PC-3 (cell line): ENCODE data around the gene RBPJ. TPM values are rescaled to one million over a fixed set of nuclear protein-coding genes. Genes with fewer than 3 reads are reported as not detected.

ENCODE experiments used
- ATAC-seq: fragments of 200-7000 bp; cut with Tn5 transposase; 2 replicates; pipeline ENCODE4 v1.9.1; 2020; ENCODE audit warnings: mild to moderate bottlenecking, moderate library complexity
- BruUV-seq: library from RNA; stranded (reverse); fragments of 400-500 nt; replicated peaks from 2 replicates; lab custom pipeline; 2021; lab: Mats Ljungman, UMichigan
- CTCF ChIA-PET: fragments of 300-600 bp; sonication (Branson Sonifier 250); formaldehyde crosslinking; loops from one replicate; lab custom pipeline; 2022; ENCODE audit warnings: antibody characterized with exemption; lab: Charles Lee
- POLR2A ChIA-PET: fragments of 300-600 bp; sonication (Branson Sonifier 250); formaldehyde crosslinking; loops from one replicate; lab custom pipeline; 2022; ENCODE audit warnings: antibody characterized with exemption; ENCODE audit not compliant: unreplicated experiment; lab: Charles Lee
- DNase-seq: peaks from one replicate; pipeline ENCODE4 v3.0.0-alpha.2; 2015
- H2AFZ ChIP-seq: fragments of 300-600 bp; sonication (generic); 2 replicates; pipeline ENCODE4 v1.6.0; 2016; ENCODE audit warnings: antibody characterized with exemption, low read length
- H3F3A ChIP-seq: fragments of 300-600 bp; sonication (generic); one replicate; pipeline ENCODE4 v1.6.0; 2017; ENCODE audit warnings: antibody characterized with exemption, low read length, control low read depth, mild to moderate bottlenecking; ENCODE audit not compliant: unreplicated experiment
- H3K27ac ChIP-seq: fragments of 300-600 bp; sonication (generic); 2 replicates; pipeline ENCODE4 v1.5.1; 2016; ENCODE audit warnings: mild to moderate bottlenecking, low read length
- H3K27me3 ChIP-seq: fragments of 300-600 bp; sonication (generic); 2 replicates; pipeline ENCODE4 v1.6.1; 2016; ENCODE audit warnings: low read length, mixed read lengths
- H3K36me3 ChIP-seq: fragments of 300-600 bp; sonication (generic); 2 replicates; pipeline ENCODE4 v1.6.1; 2016; ENCODE audit warnings: low read depth, mixed run types, low read length, mixed read lengths
- H3K4me1 ChIP-seq: fragments of 300-600 bp; sonication (generic); 2 replicates; pipeline ENCODE4 v1.5.1; 2016; ENCODE audit warnings: low read length; ENCODE audit not compliant: insufficient read depth
- H3K4me2 ChIP-seq: fragments of 300-600 bp; sonication (generic); 2 replicates; pipeline ENCODE4 v1.6.0; 2016; ENCODE audit warnings: low read length
- H3K4me3 ChIP-seq: fragments of 300-600 bp; sonication (generic); 2 replicates; pipeline ENCODE4 v1.5.1; 2016; ENCODE audit warnings: mild to moderate bottlenecking, low read length, mixed read lengths
- H3K79me2 ChIP-seq: fragments of 300-600 bp; sonication (generic); 2 replicates; pipeline ENCODE4 v1.6.1; 2017; ENCODE audit warnings: low read length, mixed read lengths
- H3K9ac ChIP-seq: fragments of 300-600 bp; sonication (generic); 2 replicates; pipeline ENCODE4 v1.6.0; 2016; ENCODE audit warnings: mild to moderate bottlenecking, low read length
- H3K9me2 ChIP-seq: fragments of 300-600 bp; sonication (generic); replicated peaks from 2 replicates; pipeline ENCODE4 v1.6.1; 2016; ENCODE audit warnings: mixed run types, low read length, mixed read lengths
- H3K9me3 ChIP-seq: fragments of 300-600 bp; sonication (generic); 2 replicates; pipeline ENCODE4 v1.6.1; 2016; ENCODE audit warnings: low read length, mixed read lengths
- H4K20me1 ChIP-seq: fragments of 300-600 bp; sonication (generic); 2 replicates; pipeline ENCODE4 v1.6.1; 2016; ENCODE audit warnings: low read length, mixed read lengths
- CTCF ChIP-seq: fragments of 300-600 bp; sonication (generic); conservative IDR thresholded peaks from 2 replicates; pipeline ENCODE4 v1.5.1; 2017; ENCODE audit warnings: antibody characterized with exemption, low read depth, mild to moderate bottlenecking, low read length
- EZH2 ChIP-seq: fragments of 300-600 bp; sonication (generic); IDR thresholded peaks from one replicate; pipeline ENCODE4 v1.6.1; 2017; ENCODE audit warnings: antibody characterized with exemption, mild to moderate bottlenecking, low read length; ENCODE audit not compliant: unreplicated experiment
- EZH2phosphoT487 ChIP-seq: fragments of 300-600 bp; sonication (generic); IDR thresholded peaks from 2 replicates; pipeline ENCODE4 v1.6.1; 2018; ENCODE audit warnings: mild to moderate bottlenecking, antibody characterized with exemption, low read length, borderline replicate concordance
- intact Hi-C: fragments of 100-400 bp; cut with micrococcal nuclease; formaldehyde crosslinking; loops from 2 replicates; pipeline ENCODE4 v1.9.0; 2023
- total RNA-seq: library from RNA; depleted of rRNA; stranded (reverse); fragments of >200 nt; gene quantifications from 2 replicates; pipeline ENCODE4 v1.2.3, GENCODE V29; 2014

The RBPJ gene
- total RNA-seq, 1 experiment from 2014 or later: 39.1 TPM

DNA sequence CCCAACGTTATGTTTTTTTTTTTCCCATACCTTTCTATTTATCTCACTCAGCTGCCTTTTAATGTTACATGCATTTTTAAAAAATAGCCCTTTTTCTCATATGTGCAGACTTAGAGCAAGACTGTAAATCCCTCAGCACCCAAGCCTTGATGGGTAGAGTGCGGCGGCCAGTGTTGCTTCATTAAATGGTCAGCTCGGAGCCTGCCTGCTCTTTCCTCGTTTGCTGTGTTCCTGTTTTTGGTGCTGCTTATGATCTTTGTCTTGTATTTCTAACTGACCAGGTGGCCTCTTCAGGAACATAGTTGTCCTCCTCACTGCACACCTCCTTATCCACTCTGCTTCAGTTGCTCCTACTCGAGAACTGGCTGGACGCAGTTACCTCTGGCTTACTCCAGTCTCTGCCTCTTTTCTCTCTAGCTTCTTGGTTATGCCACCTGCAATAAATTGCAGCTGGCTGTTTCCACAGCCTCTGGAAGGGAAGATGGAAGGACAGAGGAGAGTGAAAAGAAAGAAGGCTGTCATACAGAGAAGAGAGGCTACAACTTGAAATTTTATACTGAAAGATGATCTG, 10.7 kb downstream of the RBPJ start:
- CTCF ChIA-PET: interaction anchor here (1.4 kb wide), 1 partner anchor 55 kb away, joined by 4 read pairs; no protein-coding TSS in a partner anchor
- TF ChIP-seq EZH2 (no peak), CTCF (no peak)
- H3K4me3 ChIP-seq: no peak overlapping the region
- no peak overlapping the region for H3K27ac ChIP-seq
- no peak for ATAC-seq
- POLR2A ChIA-PET: no interaction called here
- H3K36me3 ChIP-seq: no peaks in the 10 kb centered on the region
- peaks cover 55% of the 10 kb centered on the region; the same call in 1 of the 2 replicates for H4K20me1 ChIP-seq
- H3K9me2 ChIP-seq: no peaks in the 10 kb centered on the region
- H3K9ac ChIP-seq: no peak overlapping the region
- peaks cover 6% of the 10 kb centered on the region for H3K4me1 ChIP-seq
- no peak overlapping the region for H2AFZ ChIP-seq
- DNase-seq: no peak
- intact Hi-C loops: no loop called here
- no peaks in the 10 kb centered on the region for H3K27me3 ChIP-seq
- no peaks in the 10 kb centered on the region for H3K9me3 ChIP-seq
- H3K4me2 ChIP-seq: no peak overlapping the region
- no peaks in the 10 kb centered on the region for H3F3A ChIP-seq
- H3K79me2 ChIP-seq: peaks cover 99% of the 10 kb centered on the region
- BruUV-seq: no TSS peak

DNA sequence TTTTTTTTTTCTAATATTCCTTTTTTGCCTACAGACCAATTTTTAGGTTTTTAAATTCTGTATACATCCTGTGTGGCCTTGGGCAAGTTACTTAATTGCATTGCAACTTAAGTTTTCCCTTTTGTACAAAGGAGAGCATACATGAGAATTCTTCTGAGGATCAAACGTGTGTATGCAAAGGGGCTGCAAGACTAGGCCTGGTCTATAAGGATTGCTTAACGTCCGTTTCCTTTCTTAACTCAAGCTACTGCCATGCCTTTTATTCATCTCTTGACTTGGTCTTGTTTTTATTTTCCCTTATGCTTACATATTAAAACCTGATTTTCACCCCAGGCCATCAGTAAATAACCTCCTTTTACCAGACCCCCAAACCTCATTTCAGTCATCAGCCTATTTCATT, 13.6 kb downstream of the RBPJ start:
- Histone ChIP-seq H3K9ac (no peak overlapping the region), H3K27ac (no peak overlapping the region), H3F3A (no peaks in the 10 kb centered on the region), H3K4me1 (no peaks in the 10 kb centered on the region), H3K9me2 (no peaks in the 10 kb centered on the region), H3K79me2 (peaks cover 99% of the 10 kb centered on the region), H3K4me2 (no peak overlapping the region), H4K20me1 (peaks cover 38% of the 10 kb centered on the region; the same call in 1 of the 2 replicates), H3K36me3 (no peaks in the 10 kb centered on the region), H3K27me3 (no peaks in the 10 kb centered on the region), H2AFZ (no peak overlapping the region), H3K4me3 (no peak overlapping the region), H3K9me3 (no peaks in the 10 kb centered on the region)
- POLR2A ChIA-PET: no interaction called here
- ATAC-seq (no peak), DNase-seq (no peak)
- intact Hi-C loops: no loop called here
- CTCF ChIA-PET: no interaction called here
- no TSS peak for BruUV-seq
- TF ChIP-seq EZH2phosphoT487 (no peak), CTCF (no peak), EZH2 (no peak)

DNA sequence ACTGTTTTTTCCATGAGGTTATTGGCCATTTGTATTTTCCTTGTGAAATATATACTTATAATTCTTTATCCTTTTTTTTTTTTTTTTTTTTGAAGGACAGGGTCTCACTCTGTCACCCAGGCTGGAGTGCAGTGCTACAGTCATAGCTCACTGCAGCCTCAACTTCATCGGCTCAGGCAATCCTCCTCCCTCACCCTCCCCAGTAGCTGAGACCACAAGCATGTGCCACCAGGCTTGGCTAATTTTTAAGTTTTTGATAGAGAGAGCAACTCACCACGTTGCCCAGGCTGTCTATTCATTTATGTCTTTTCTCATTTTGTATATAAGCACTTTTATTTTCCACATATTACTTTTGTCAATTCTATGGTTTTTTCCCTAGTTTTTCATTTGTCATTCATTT, 16.8 kb downstream of the RBPJ start:
- no TSS peak for BruUV-seq
- no peak overlapping the region for H3K9ac ChIP-seq
- DNase-seq (no peak), ATAC-seq (no peak)
- H3K4me3 ChIP-seq: no peak overlapping the region
- H4K20me1 ChIP-seq: peaks cover 18% of the 10 kb centered on the region
- H3K4me2 ChIP-seq: no peak overlapping the region
- peaks cover 96% of the 10 kb centered on the region for H3K79me2 ChIP-seq
- TF ChIP-seq CTCF: no peak
- TF ChIP-seq EZH2: no peak
- TF ChIP-seq EZH2phosphoT487: no peak
- H2AFZ ChIP-seq: no peak overlapping the region
- CTCF ChIA-PET: no interaction called here
- intact Hi-C loops: no loop called here
- no peaks in the 10 kb centered on the region for H3K27me3 ChIP-seq
- no peaks in the 10 kb centered on the region for H3F3A ChIP-seq
- peaks cover 15% of the 10 kb centered on the region for H3K4me1 ChIP-seq
- H3K36me3 ChIP-seq: no peaks in the 10 kb centered on the region
- POLR2A ChIA-PET: no interaction called here
- no peak overlapping the region for H3K27ac ChIP-seq
- no peaks in the 10 kb centered on the region for H3K9me2 ChIP-seq
- H3K9me3 ChIP-seq: no peaks in the 10 kb centered on the region
